A549 (cell line): ENCODE results near the gene LRCH2. TPM values are rescaled to one million over a fixed set of nuclear protein-coding genes. Genes with fewer than 3 reads are reported as not detected.

Source experiments
- ATAC-seq, 2 experiments: fragments of 200-7000 bp in 1 of 2; fragments of >200 bp in 1 of 2; cut with Nextera tagmentation in 1 of 2; cut with Tn5 transposase in 1 of 2; 3 replicates each; pipeline versions ENCODE4 v1.8.0 to v1.9.1; 2018 to 2020; ENCODE audit warnings: mild to moderate bottlenecking in 1 of 2, moderate library complexity in 1 of 2
- CTCF ChIA-PET: fragments of 300-600 bp; sonication (Branson Sonifier 250); formaldehyde crosslinking; extraction: SDS; loops from one replicate; lab custom pipeline; 2021; ENCODE audit warnings: antibody characterized with exemption, inconsistent platforms; lab: Yijun Ruan, JAX
- POLR2A ChIA-PET: fragments of 350-600 bp; formaldehyde crosslinking; extraction: SDS; loops from one replicate; lab custom pipeline; 2021; ENCODE audit warnings: antibody characterized with exemption, inconsistent platforms; lab: Yijun Ruan, JAX
- DNase-seq, 2 experiments: peaks; one replicate each; pipeline versions ENCODE4 v3.0.0 to v3.0.0-alpha.2; 2011 to 2016; ENCODE audit warnings: low read depth in 1 of 2, low spot score in 1 of 2
- FAIRE-seq: peaks from 2 replicates; lab custom pipeline; 2011; peaks lifted over from hg19 to GRCh38; lab: Jason Lieb, UNC
- H3K27ac ChIP-seq, 2 experiments: fragments of >200 bp; sonication (Bioruptor Twin); formaldehyde crosslinking; 3 replicates each; pipeline ENCODE4 v1.5.1; 2016 to 2017
- H3K4me1 ChIP-seq: fragments of >200 bp; sonication (Bioruptor Twin); formaldehyde crosslinking; 3 replicates; pipeline ENCODE4 v1.6.1; 2016
- H3K4me2 ChIP-seq: fragments of >200 bp; sonication (Bioruptor Twin); formaldehyde crosslinking; 3 replicates; pipeline ENCODE4 v1.6.1; 2016
- H3K4me3 ChIP-seq: fragments of >200 bp; sonication (Bioruptor Twin); formaldehyde crosslinking; 3 replicates; pipeline ENCODE4 v1.5.1; 2016
- H3K9me3 ChIP-seq: fragments of >200 bp; sonication (Bioruptor Twin); formaldehyde crosslinking; 3 replicates; pipeline ENCODE4 v1.6.1; 2016
- BHLHE40 ChIP-seq: IDR thresholded peaks from 2 replicates; pipeline ENCODE4 v1.6.1; 2012; ENCODE audit warnings: low read depth, low read length, inconsistent platforms
- CEBPB ChIP-seq, 2 experiments: fragments of >200 bp in 1 of 2; sonication (Bioruptor Twin) in 1 of 2; formaldehyde crosslinking in 1 of 2; IDR thresholded peaks; 2 replicates each; pipeline ENCODE4 v1.6.1; 2012 to 2016
- CHD4 ChIP-seq: fragments of 200-600 bp; sonication (generic); IDR thresholded peaks from 2 replicates; pipeline ENCODE4 v1.6.1; 2016; ENCODE audit warnings: antibody characterized with exemption, mild to moderate bottlenecking, borderline replicate concordance
- EHMT2 ChIP-seq: fragments of 200-600 bp; sonication (generic); IDR thresholded peaks from 2 replicates; pipeline ENCODE4 v1.6.1; 2016; ENCODE audit warnings: antibody characterized with exemption, low read depth, mild to moderate bottlenecking, moderate library complexity
- ESRRA ChIP-seq: fragments of 150-350 bp; IDR thresholded peaks from 2 replicates; pipeline ENCODE4 v1.6.1; 2014; ENCODE audit warnings: mild to moderate bottlenecking, low read length, borderline replicate concordance
- FOSB ChIP-seq: fragments of 250-450 bp; sonication (Bioruptor Pico); IDR thresholded peaks from 2 replicates; pipeline ENCODE4 v1.5.0; 2020; ENCODE audit warnings: mild to moderate bottlenecking, moderate library complexity
- FOXS1 ChIP-seq: fragments of 250-450 bp; sonication (Bioruptor Pico); IDR thresholded peaks from 2 replicates; pipeline ENCODE4 v1.5.0; 2020; ENCODE audit warnings: mild to moderate bottlenecking, moderate library complexity
- GATA3 ChIP-seq: IDR thresholded peaks from 2 replicates; pipeline ENCODE4 v1.6.1; 2012; ENCODE audit warnings: borderline replicate concordance
- HDAC2 ChIP-seq: fragments of 200-600 bp; sonication (generic); IDR thresholded peaks from 2 replicates; pipeline ENCODE4 v1.6.1; 2016
- HEYL ChIP-seq: fragments of 250-450 bp; sonication (Bioruptor Pico); IDR thresholded peaks from 2 replicates; pipeline ENCODE4 v1.8.0; 2021; ENCODE audit warnings: mild to moderate bottlenecking, moderate library complexity
- HOXA7 ChIP-seq: fragments of 250-450 bp; sonication (Bioruptor Pico); IDR thresholded peaks from 2 replicates; pipeline ENCODE4 v1.5.0; 2020; ENCODE audit warnings: mild to moderate bottlenecking, moderate library complexity
- HOXB13 ChIP-seq: fragments of 250-450 bp; sonication (Bioruptor Pico); IDR thresholded peaks from 2 replicates; pipeline ENCODE4 v1.5.0; 2020; ENCODE audit warnings: low read depth, mild to moderate bottlenecking, moderate library complexity
- JUN ChIP-seq, 2 experiments: fragments of >200 bp; sonication (Bioruptor Twin); formaldehyde crosslinking; IDR thresholded peaks; 2 replicates in 1 of 2; 3 replicates in 1 of 2; pipeline ENCODE4 v1.6.1; 2016 to 2017
- KDM1A ChIP-seq: fragments of 200-600 bp; sonication (generic); IDR thresholded peaks from 2 replicates; pipeline ENCODE4 v1.6.1; 2016; ENCODE audit warnings: low read depth, mild to moderate bottlenecking
- MAZ ChIP-seq: fragments of 150-350 bp; IDR thresholded peaks from 2 replicates; pipeline ENCODE4 v1.6.1; 2014; ENCODE audit warnings: antibody characterized with exemption, low read depth, low read length, borderline replicate concordance
- MYC ChIP-seq: IDR thresholded peaks from 2 replicates; pipeline ENCODE4 v1.6.1; 2012; ENCODE audit warnings: mild to moderate bottlenecking, inconsistent platforms, low read length, improper control_type of control experiment, borderline replicate concordance
- NFE2L2 ChIP-seq: fragments of 150-350 bp; conservative IDR thresholded peaks from 2 replicates; pipeline ENCODE4 v1.6.1; 2014; ENCODE audit warnings: low read length
- NPAS2 ChIP-seq: fragments of 250-450 bp; sonication (Bioruptor Pico); IDR thresholded peaks from 2 replicates; pipeline ENCODE4 v1.8.0; 2022; ENCODE audit warnings: mild to moderate bottlenecking, moderate library complexity, borderline replicate concordance
- POLR2AphosphoS2 ChIP-seq: conservative IDR thresholded peaks from 2 replicates; pipeline ENCODE4 v1.6.1; 2012; ENCODE audit warnings: low read length, improper control_type of control experiment, inconsistent platforms
- RAD21 ChIP-seq, 2 experiments: fragments of >200 bp in 1 of 2; sonication (Bioruptor Twin) in 1 of 2; formaldehyde crosslinking in 1 of 2; IDR thresholded peaks in 1 of 2; conservative IDR thresholded peaks in 1 of 2; 2 replicates in 1 of 2; 3 replicates in 1 of 2; pipeline ENCODE4 v1.6.1; 2012 to 2018; ENCODE audit warnings: inconsistent platforms in 1 of 2
- RNF2 ChIP-seq: fragments of 200-600 bp; sonication (generic); IDR thresholded peaks from 2 replicates; pipeline ENCODE4 v1.6.1; 2016; ENCODE audit warnings: low read depth, mild to moderate bottlenecking, antibody characterized with exemption, moderate library complexity, borderline replicate concordance
- SMC3 ChIP-seq: fragments of >200 bp; sonication (Bioruptor Twin); formaldehyde crosslinking; IDR thresholded peaks from 3 replicates; pipeline ENCODE4 v1.6.1; 2018; ENCODE audit warnings: inconsistent platforms
- TP53 ChIP-seq: fragments of 250-450 bp; sonication (Bioruptor Pico); IDR thresholded peaks from 2 replicates; pipeline ENCODE4 v1.5.0; 2021; ENCODE audit warnings: mild to moderate bottlenecking, moderate library complexity
- ZFP36 ChIP-seq: fragments of 450-650 bp; IDR thresholded peaks from 2 replicates; pipeline ENCODE4 v1.6.1; 2014; ENCODE audit warnings: borderline replicate concordance; ENCODE audit not compliant: partially characterized antibody
- WGBS: methylation state at CpG from one replicate; pipeline ENCODE4 v1.1.6; 2017; ENCODE audit errors: missing lambda C conversion rate; 5-methylcytosine and 5-hydroxymethylcytosine counted together
- polyA plus RNA-seq, 4 experiments: library from polyadenylated mRNA; depleted of rRNA in 3 of 4; stranded (reverse); fragments of >200 nt; fragmentation: RNase III in 1 of 4; extraction: RNeasy Plus Mini Kit Qiagen cat#74134 plus additional on column Dnase treatment in 1 of 4; gene quantifications; 2 replicates in 3 of 4; 3 replicates in 1 of 4; pipeline ENCODE4 v1.2.3, GENCODE V29; 2011 to 2017
- TF ChIP-seq, protein P1 (sequence below): fragments of 150-350 bp; IDR thresholded peaks from 2 replicates; pipeline ENCODE4 v1.6.1; 2014; ENCODE audit warnings: low read depth, mild to moderate bottlenecking, low read length
- TF ChIP-seq, protein P2 (sequence below): IDR thresholded peaks from 2 replicates; pipeline ENCODE4 v1.6.1; 2012; ENCODE audit warnings: low read depth, borderline replicate concordance
- TF ChIP-seq, protein P3 (sequence below): fragments of 200-600 bp; sonication (generic); IDR thresholded peaks from 2 replicates; pipeline ENCODE4 v1.6.1; 2016; ENCODE audit warnings: antibody characterized with exemption, mild to moderate bottlenecking, moderate library complexity
- TF ChIP-seq, protein P4 (sequence below): IDR thresholded peaks from 2 replicates; pipeline ENCODE4 v1.6.1; 2012
- TF ChIP-seq, protein P5 (sequence below): fragments of >200 bp; sonication (Bioruptor Twin); formaldehyde crosslinking; IDR thresholded peaks from 3 replicates; pipeline ENCODE4 v1.5.1; 2016

LRCH2 gene
- polyA plus RNA-seq, 2 of the 4 experiments (the other 2 are of a cell fraction): 0.01 to 0.05 TPM

DNA sequence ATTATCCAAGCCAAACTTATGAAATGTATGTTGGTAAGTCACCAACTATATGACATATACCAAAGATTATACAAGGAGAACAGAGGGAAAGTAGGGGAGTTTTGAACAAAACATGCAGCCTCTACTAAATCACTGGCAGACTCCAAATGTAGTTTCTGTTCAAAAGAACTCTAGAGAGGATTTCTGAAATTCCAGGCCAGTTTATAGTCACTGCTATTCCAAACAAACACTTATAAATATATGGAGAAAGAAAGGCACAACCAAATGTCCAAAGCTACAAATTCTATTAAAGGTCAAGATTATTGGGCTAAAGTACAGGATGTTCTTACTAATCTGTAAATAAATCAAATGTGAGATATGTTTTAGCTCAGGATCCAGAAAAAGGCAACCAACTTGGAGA is 2.7 kb upstream of the LRCH2 start:
- CTCF ChIA-PET: interaction anchor here (1.2 kb wide), 1 partner anchor 454 kb away, joined by 3 read pairs; no protein-coding TSS in a partner anchor
- H3K4me2 ChIP-seq: no peak overlapping the region
- no peak for TF ChIP-seq FOXS1 (CRISPR knock-in tag)
- no peak for TF ChIP-seq CEBPB (IDR thresholded peaks at IDR 0.05)
- TF ChIP-seq RAD21 (conservative IDR thresholded peaks at IDR 0.05 in 1 of 2, IDR thresholded peaks at IDR 0.05 in 1 of 2): no peak
- no peak for TF ChIP-seq HDAC2
- no peak for TF ChIP-seq POLR2AphosphoS2
- TF ChIP-seq CHD4: no peak
- TF ChIP-seq, protein P1, sequence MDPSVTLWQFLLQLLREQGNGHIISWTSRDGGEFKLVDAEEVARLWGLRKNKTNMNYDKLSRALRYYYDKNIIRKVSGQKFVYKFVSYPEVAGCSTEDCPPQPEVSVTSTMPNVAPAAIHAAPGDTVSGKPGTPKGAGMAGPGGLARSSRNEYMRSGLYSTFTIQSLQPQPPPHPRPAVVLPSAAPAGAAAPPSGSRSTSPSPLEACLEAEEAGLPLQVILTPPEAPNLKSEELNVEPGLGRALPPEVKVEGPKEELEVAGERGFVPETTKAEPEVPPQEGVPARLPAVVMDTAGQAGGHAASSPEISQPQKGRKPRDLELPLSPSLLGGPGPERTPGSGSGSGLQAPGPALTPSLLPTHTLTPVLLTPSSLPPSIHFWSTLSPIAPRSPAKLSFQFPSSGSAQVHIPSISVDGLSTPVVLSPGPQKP: no peak
- TF ChIP-seq, protein P2, sequence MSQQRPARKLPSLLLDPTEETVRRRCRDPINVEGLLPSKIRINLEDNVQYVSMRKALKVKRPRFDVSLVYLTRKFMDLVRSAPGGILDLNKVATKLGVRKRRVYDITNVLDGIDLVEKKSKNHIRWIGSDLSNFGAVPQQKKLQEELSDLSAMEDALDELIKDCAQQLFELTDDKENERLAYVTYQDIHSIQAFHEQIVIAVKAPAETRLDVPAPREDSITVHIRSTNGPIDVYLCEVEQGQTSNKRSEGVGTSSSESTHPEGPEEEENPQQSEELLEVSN: no peak
- no peak for TF ChIP-seq KDM1A
- no peak for TF ChIP-seq HEYL (CRISPR knock-in tag)
- TF ChIP-seq SMC3: no peak
- TF ChIP-seq ESRRA: no peak
- no peak for TF ChIP-seq MAZ
- no peak for TF ChIP-seq MYC
- no peak for TF ChIP-seq NFE2L2
- TF ChIP-seq FOSB (CRISPR knock-in tag): no peak
- TF ChIP-seq, protein P3, sequence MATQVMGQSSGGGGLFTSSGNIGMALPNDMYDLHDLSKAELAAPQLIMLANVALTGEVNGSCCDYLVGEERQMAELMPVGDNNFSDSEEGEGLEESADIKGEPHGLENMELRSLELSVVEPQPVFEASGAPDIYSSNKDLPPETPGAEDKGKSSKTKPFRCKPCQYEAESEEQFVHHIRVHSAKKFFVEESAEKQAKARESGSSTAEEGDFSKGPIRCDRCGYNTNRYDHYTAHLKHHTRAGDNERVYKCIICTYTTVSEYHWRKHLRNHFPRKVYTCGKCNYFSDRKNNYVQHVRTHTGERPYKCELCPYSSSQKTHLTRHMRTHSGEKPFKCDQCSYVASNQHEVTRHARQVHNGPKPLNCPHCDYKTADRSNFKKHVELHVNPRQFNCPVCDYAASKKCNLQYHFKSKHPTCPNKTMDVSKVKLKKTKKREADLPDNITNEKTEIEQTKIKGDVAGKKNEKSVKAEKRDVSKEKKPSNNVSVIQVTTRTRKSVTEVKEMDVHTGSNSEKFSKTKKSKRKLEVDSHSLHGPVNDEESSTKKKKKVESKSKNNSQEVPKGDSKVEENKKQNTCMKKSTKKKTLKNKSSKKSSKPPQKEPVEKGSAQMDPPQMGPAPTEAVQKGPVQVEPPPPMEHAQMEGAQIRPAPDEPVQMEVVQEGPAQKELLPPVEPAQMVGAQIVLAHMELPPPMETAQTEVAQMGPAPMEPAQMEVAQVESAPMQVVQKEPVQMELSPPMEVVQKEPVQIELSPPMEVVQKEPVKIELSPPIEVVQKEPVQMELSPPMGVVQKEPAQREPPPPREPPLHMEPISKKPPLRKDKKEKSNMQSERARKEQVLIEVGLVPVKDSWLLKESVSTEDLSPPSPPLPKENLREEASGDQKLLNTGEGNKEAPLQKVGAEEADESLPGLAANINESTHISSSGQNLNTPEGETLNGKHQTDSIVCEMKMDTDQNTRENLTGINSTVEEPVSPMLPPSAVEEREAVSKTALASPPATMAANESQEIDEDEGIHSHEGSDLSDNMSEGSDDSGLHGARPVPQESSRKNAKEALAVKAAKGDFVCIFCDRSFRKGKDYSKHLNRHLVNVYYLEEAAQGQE: no peak
- TF ChIP-seq, all 56 proteins: peak for 0
- Histone ChIP-seq H3K9me3 (no peaks in the 10 kb centered on the region), H3K4me3 (no peak overlapping the region), H3K4me1 (no peaks in the 10 kb centered on the region; the same call in 2 of the 3 replicates), H3K27ac (no peak overlapping the region)
- POLR2A ChIA-PET: no interaction called here
- FAIRE-seq (peak; percentile 39), ATAC-seq (no peak), DNase-seq (no peak)

DNA sequence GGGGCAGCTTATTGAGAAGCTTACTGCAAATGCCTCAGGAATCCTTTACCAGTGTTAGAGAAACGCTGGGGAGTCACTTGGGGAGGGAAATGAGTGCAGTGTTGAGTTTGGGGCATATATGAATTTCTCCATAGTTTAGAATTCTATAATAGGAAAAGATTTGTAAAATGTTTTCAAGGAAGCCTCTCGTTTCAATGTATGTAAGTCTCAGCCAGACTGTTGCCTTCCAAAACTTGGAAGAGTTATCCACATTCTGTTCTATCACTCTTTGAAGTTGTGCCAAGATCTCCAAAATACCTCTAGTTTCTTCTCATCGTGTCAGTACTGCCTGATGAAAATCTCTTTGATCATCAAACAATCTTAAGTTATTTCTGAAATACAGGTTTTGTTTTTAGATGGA is 565 bp upstream of the LRCH2 start:
- Histone ChIP-seq H3K4me2 (peak overlapping the region; percentile 91), H3K4me3 (no peak overlapping the region; the same call in 2 of the 3 replicates), H3K9me3 (no peaks in the 10 kb centered on the region), H3K4me1 (no peaks in the 10 kb centered on the region; the same call in 2 of the 3 replicates), H3K27ac (no peak overlapping the region)
- FAIRE-seq: no peak
- no peak for DNase-seq
- ATAC-seq: no peak
- 13% methylated on average over 3 of the region's 3 CpGs for WGBS
- ChIA-PET CTCF (no interaction called here), POLR2A (no interaction called here)
- TF ChIP-seq MAZ: no peak
- TF ChIP-seq ZFP36: no peak
- no peak for TF ChIP-seq FOXS1 (CRISPR knock-in tag)
- TF ChIP-seq, protein P4, sequence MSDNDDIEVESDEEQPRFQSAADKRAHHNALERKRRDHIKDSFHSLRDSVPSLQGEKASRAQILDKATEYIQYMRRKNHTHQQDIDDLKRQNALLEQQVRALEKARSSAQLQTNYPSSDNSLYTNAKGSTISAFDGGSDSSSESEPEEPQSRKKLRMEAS: no peak
- TF ChIP-seq HOXA7 (CRISPR knock-in tag): no peak
- no peak for TF ChIP-seq JUN (IDR thresholded peaks at IDR 0.05)
- TF ChIP-seq SMC3: no peak
- no peak for TF ChIP-seq EHMT2
- no peak for TF ChIP-seq TP53
- TF ChIP-seq NPAS2 (CRISPR knock-in tag): no peak
- TF ChIP-seq, protein P2: no peak
- TF ChIP-seq RNF2: no peak
- TF ChIP-seq, protein P5, sequence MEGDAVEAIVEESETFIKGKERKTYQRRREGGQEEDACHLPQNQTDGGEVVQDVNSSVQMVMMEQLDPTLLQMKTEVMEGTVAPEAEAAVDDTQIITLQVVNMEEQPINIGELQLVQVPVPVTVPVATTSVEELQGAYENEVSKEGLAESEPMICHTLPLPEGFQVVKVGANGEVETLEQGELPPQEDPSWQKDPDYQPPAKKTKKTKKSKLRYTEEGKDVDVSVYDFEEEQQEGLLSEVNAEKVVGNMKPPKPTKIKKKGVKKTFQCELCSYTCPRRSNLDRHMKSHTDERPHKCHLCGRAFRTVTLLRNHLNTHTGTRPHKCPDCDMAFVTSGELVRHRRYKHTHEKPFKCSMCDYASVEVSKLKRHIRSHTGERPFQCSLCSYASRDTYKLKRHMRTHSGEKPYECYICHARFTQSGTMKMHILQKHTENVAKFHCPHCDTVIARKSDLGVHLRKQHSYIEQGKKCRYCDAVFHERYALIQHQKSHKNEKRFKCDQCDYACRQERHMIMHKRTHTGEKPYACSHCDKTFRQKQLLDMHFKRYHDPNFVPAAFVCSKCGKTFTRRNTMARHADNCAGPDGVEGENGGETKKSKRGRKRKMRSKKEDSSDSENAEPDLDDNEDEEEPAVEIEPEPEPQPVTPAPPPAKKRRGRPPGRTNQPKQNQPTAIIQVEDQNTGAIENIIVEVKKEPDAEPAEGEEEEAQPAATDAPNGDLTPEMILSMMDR: no peak
- no peak for TF ChIP-seq GATA3
- TF ChIP-seq POLR2AphosphoS2: no peak
- TF ChIP-seq HOXB13: no peak
- no peak for TF ChIP-seq KDM1A
- TF ChIP-seq BHLHE40: no peak
